OCI-LY7 (cell line): Measurements from ENCODE around the gene STXBP3.

Experiments
- CTCF ChIP-seq: fragments of 200-600 bp; sonication (generic); conservative IDR thresholded peaks from 2 replicates; pipeline ENCODE4 v1.5.1; 2014; ENCODE audit warnings: mild to moderate bottlenecking, antibody characterized with exemption, low read length, moderate library complexity, mixed read lengths
- EZH2phosphoT487 ChIP-seq: fragments of 200-600 bp; sonication (generic); IDR thresholded peaks from 2 replicates; pipeline ENCODE4 v1.6.1; 2018; ENCODE audit warnings: low read depth, borderline replicate concordance, mild to moderate bottlenecking, mixed run types, antibody characterized with exemption, low read length, moderate library complexity, mixed read lengths

- TF ChIP-seq CTCF, result no peak
- no peak for TF ChIP-seq EZH2phosphoT487
Measured at GRCh38 chr1:108779455-108779854, 33.0 kb downstream of the STXBP3 start.
